OCI-LY1 (cell line): Measurements from ENCODE around the gene SUSD6.

Source experiments
- EZH2 ChIP-seq: fragments of 200-600 bp; sonication (generic), shearing (Covaris generic); IDR thresholded peaks from 2 replicates; pipeline ENCODE4 v1.8.0; 2017; ENCODE audit warnings: borderline replicate concordance, mixed run types, mild to moderate bottlenecking, antibody characterized with exemption, low read length, moderate library complexity, mixed read lengths
- TF ChIP-seq, protein P1 (sequence below): fragments of 200-600 bp; sonication (generic), shearing (Covaris generic); IDR thresholded peaks from 2 replicates; pipeline ENCODE4 v1.5.1; 2017; ENCODE audit warnings: mild to moderate bottlenecking, antibody characterized with exemption, low read length, moderate library complexity, mixed read lengths

DNA sequence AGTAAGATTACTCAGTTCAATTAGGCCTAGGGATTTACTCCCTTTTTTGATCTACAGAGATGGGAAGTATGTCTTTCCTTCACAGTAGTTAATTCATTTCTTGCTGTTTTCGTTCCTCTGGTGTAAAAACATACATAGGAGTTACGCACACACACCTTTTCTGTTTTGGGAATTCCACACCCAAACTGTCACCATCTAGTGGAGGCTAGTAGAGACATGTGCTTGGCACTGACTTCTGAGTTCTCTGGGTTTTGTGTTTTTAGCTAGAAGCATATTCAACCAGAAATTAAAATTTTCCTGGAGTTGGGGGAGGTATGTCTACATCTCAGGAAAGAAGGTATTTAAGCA, 1.4 kb downstream of the SUSD6 start:
- TF ChIP-seq, protein P1, sequence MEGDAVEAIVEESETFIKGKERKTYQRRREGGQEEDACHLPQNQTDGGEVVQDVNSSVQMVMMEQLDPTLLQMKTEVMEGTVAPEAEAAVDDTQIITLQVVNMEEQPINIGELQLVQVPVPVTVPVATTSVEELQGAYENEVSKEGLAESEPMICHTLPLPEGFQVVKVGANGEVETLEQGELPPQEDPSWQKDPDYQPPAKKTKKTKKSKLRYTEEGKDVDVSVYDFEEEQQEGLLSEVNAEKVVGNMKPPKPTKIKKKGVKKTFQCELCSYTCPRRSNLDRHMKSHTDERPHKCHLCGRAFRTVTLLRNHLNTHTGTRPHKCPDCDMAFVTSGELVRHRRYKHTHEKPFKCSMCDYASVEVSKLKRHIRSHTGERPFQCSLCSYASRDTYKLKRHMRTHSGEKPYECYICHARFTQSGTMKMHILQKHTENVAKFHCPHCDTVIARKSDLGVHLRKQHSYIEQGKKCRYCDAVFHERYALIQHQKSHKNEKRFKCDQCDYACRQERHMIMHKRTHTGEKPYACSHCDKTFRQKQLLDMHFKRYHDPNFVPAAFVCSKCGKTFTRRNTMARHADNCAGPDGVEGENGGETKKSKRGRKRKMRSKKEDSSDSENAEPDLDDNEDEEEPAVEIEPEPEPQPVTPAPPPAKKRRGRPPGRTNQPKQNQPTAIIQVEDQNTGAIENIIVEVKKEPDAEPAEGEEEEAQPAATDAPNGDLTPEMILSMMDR: peak; percentile 40
- no peak for TF ChIP-seq EZH2
